GM23248 (cell line): ENCODE data around the gene DIO1. TPM values are rescaled to one million over a fixed set of nuclear protein-coding genes. Genes with fewer than 3 reads are reported as not detected.

Source experiments
- DNase-seq: peaks from one replicate; pipeline ENCODE4 v3.0.0-alpha.2; 2015
- H2AFZ ChIP-seq: fragments of 200-600 bp; sonication (generic); 2 replicates; pipeline ENCODE4 v1.6.1; 2016; ENCODE audit warnings: antibody characterized with exemption
- H3F3A ChIP-seq: fragments of 200-600 bp; sonication (generic); 2 replicates; pipeline ENCODE4 v1.6.1; 2016; ENCODE audit warnings: mild to moderate bottlenecking, antibody characterized with exemption, mixed run types; ENCODE audit not compliant: insufficient read depth
- H3K27ac ChIP-seq: fragments of 200-600 bp; sonication (generic); 2 replicates; pipeline ENCODE4 v1.5.1; 2016; ENCODE audit warnings: mild to moderate bottlenecking
- H3K27me3 ChIP-seq: fragments of 200-600 bp; sonication (generic); replicated peaks from 2 replicates; pipeline ENCODE4 v1.6.1; 2016; ENCODE audit warnings: mild to moderate bottlenecking; ENCODE audit not compliant: insufficient read depth
- H3K36me3 ChIP-seq: fragments of 200-600 bp; sonication (generic); 2 replicates; pipeline ENCODE4 v1.6.1; 2016; ENCODE audit warnings: low read depth, mild to moderate bottlenecking
- H3K4me1 ChIP-seq: fragments of 200-600 bp; sonication (generic); 2 replicates; pipeline ENCODE4 v1.6.1; 2016; ENCODE audit warnings: mild to moderate bottlenecking; ENCODE audit not compliant: insufficient read depth
- H3K4me2 ChIP-seq: fragments of 200-600 bp; sonication (generic); one replicate; pipeline ENCODE4 v1.6.1; 2016; ENCODE audit warnings: mild to moderate bottlenecking; ENCODE audit not compliant: unreplicated experiment
- H3K4me3 ChIP-seq: fragments of 200-600 bp; sonication (generic); 2 replicates; pipeline ENCODE4 v1.5.1; 2016; ENCODE audit warnings: mild to moderate bottlenecking
- H3K79me2 ChIP-seq: fragments of 200-600 bp; sonication (generic); 2 replicates; pipeline ENCODE4 v1.6.1; 2016; ENCODE audit warnings: mild to moderate bottlenecking; ENCODE audit not compliant: insufficient read depth
- H3K9ac ChIP-seq: fragments of 200-600 bp; sonication (generic); 2 replicates; pipeline ENCODE4 v1.6.1; 2016; ENCODE audit warnings: mild to moderate bottlenecking
- H3K9me2 ChIP-seq: fragments of 200-600 bp; sonication (generic); 2 replicates; pipeline ENCODE4 v1.6.1; 2016; ENCODE audit warnings: mixed run types, mild to moderate bottlenecking, moderate library complexity; ENCODE audit not compliant: insufficient read depth
- H3K9me3 ChIP-seq: fragments of 200-600 bp; sonication (generic); one replicate; pipeline ENCODE4 v1.6.1; 2017; ENCODE audit warnings: low read depth
- H4K20me1 ChIP-seq: fragments of 200-600 bp; sonication (generic); 2 replicates; pipeline ENCODE4 v1.6.0; 2016; ENCODE audit not compliant: insufficient read depth
- EZH2 ChIP-seq: fragments of 200-600 bp; sonication (generic); IDR thresholded peaks from 2 replicates; pipeline ENCODE4 v1.6.1; 2018; ENCODE audit warnings: antibody characterized with exemption, mild to moderate bottlenecking; ENCODE audit not compliant: insufficient read depth, poor library complexity, severe bottlenecking
- EZH2phosphoT487 ChIP-seq: fragments of 200-600 bp; sonication (generic); IDR thresholded peaks from 2 replicates; pipeline ENCODE4 v1.6.1; 2018; ENCODE audit warnings: antibody characterized with exemption, moderate library complexity, mild to moderate bottlenecking, low read depth; ENCODE audit not compliant: insufficient read depth
- WGBS, 2 experiments: methylation state at CpG; one replicate each; pipeline ENCODE4 v1.1.6; 2015 to 2017; ENCODE audit warnings: low lambda C conversion rate in 2 of 2, low coverage in 1 of 2; ENCODE audit errors: missing lambda C conversion rate in 2 of 2; 5-methylcytosine and 5-hydroxymethylcytosine counted together
- in situ Hi-C: fragments of 300-500 bp; cut with MboI; formaldehyde crosslinking; loops from 2 replicates; pipeline ENCODE4 v1.15.0; 2020
- polyA plus RNA-seq: library from polyadenylated mRNA; unstranded; fragments of >200 nt; fragmentation: Nextera tagmentation; extraction: Ambion mirVana; gene quantifications from 2 replicates; pipeline ENCODE4 v1.2.1, GENCODE V29; 2016
- total RNA-seq: library from RNA; depleted of rRNA; stranded (reverse); fragments of >200 nt; shearing (Covaris generic); gene quantifications from 2 replicates; pipeline ENCODE4 v1.2.3, GENCODE V29; 2014

The DIO1 gene
- total and polyA plus RNA-seq, 2 experiments from 2014 or later: not detected

GRCh38 chr1:53946252-53947171 lies 52.5 kb downstream of the DIO1 start, which contains the start of gene LRRC42:
TSS of gene LRRC42 (plus strand) at chr1:53946350. CDS start at chr1:53952000, 5,650 bp downstream.
- H3F3A ChIP-seq: no peaks in the 10 kb centered on the region
- H3K36me3 ChIP-seq: no peaks in the 10 kb centered on the region
- peak within 1 kb of the TSS; percentile 98 for H2AFZ ChIP-seq
- peak within 1 kb of the TSS; percentile 86 for H3K27ac ChIP-seq
- H3K27me3 ChIP-seq: no peaks in the 10 kb centered on the region
- peak within 1 kb of the TSS; percentile 97 for H3K4me3 ChIP-seq
- in situ Hi-C loops: no loop called here
- peaks cover 92% of the 10 kb centered on the region for H3K79me2 ChIP-seq
- peak; percentile 94 for DNase-seq
- TF ChIP-seq EZH2 (no peak), EZH2phosphoT487 (no peak)
- no peaks in the 10 kb centered on the region for H4K20me1 ChIP-seq
- peak within 1 kb of the TSS; percentile 92 for H3K4me2 ChIP-seq
- H3K9me2 ChIP-seq: peaks cover 6% of the 10 kb centered on the region; the same call in 1 of the 2 replicates
- 1 to 2% methylated on average over 16 to 55 of the region's 58 CpGs for WGBS, 2 experiments
- no peaks in the 10 kb centered on the region for H3K9me3 ChIP-seq
- peaks cover 25% of the 10 kb centered on the region for H3K4me1 ChIP-seq
- H3K9ac ChIP-seq: peak within 1 kb of the TSS; percentile 95

- H3K9me2 ChIP-seq: peaks cover 6% of the 10 kb centered on the region; the same call in 1 of the 2 replicates
- no peaks in the 10 kb centered on the region for H3K9me3 ChIP-seq
- peak overlapping the region; percentile 92 for H3K4me3 ChIP-seq
- H3K4me2 ChIP-seq: peak overlapping the region; percentile 90
- H2AFZ ChIP-seq: no peak overlapping the region
- in situ Hi-C loops: no loop called here
- no peaks in the 10 kb centered on the region for H3K27me3 ChIP-seq
- peaks cover 92% of the 10 kb centered on the region for H3K79me2 ChIP-seq
- TF ChIP-seq EZH2phosphoT487: no peak
- TF ChIP-seq EZH2: no peak
- peak overlapping the region; percentile 69; the same call in 1 of the 2 replicates for H3K27ac ChIP-seq
- peak; percentile 32 for DNase-seq
- H3F3A ChIP-seq: no peaks in the 10 kb centered on the region
- no peaks in the 10 kb centered on the region for H4K20me1 ChIP-seq
- WGBS, 2 experiments: 22 to 40% methylated on average over 3 to 6 of the region's 6 CpGs
- H3K9ac ChIP-seq: peak overlapping the region; percentile 87
- peaks cover 4% of the 10 kb centered on the region; the same call in 1 of the 2 replicates for H3K36me3 ChIP-seq
- H3K4me1 ChIP-seq: peaks cover 25% of the 10 kb centered on the region
These were observed 53.4 kb downstream of the DIO1 start for GRCh38 chr1:53947172-53947907.

DNA sequence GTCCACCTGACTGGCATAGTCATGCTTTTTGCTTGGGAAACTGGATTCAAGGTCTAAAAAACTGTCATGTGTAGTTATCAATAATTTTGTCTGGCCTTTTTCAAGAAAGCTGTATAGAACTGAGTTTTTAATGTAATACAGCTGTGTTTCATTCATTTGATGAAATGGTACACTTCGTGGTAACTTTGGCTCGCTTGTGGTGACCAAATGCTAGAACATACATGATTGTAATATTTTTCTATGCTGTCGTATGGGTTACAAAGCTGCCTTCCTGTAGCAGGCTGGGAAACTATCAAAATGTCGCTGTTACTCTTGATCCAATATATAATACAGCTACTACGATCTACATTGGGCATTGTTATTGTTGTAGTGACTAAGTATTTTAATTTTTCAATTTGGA lies 54.3 kb downstream of the DIO1 start:
- H3K27me3 ChIP-seq: no peaks in the 10 kb centered on the region
- H3F3A ChIP-seq: no peaks in the 10 kb centered on the region
- peak overlapping the region; percentile 92 for H3K4me3 ChIP-seq
- TF ChIP-seq EZH2: no peak
- no peak for TF ChIP-seq EZH2phosphoT487
- H3K4me2 ChIP-seq: peak overlapping the region; percentile 90
- in situ Hi-C loops: no loop called here
- no peak for DNase-seq
- H3K9me2 ChIP-seq: no peaks in the 10 kb centered on the region
- H4K20me1 ChIP-seq: no peaks in the 10 kb centered on the region
- H3K9me3 ChIP-seq: no peaks in the 10 kb centered on the region
- no peak overlapping the region for H3K27ac ChIP-seq
- H3K4me1 ChIP-seq: peaks cover 25% of the 10 kb centered on the region
- H3K36me3 ChIP-seq: peaks cover 13% of the 10 kb centered on the region
- WGBS, 2 experiments: 76 to 80% methylated on average over 5 of the region's 5 CpGs
- no peak overlapping the region for H2AFZ ChIP-seq
- peaks cover 92% of the 10 kb centered on the region for H3K79me2 ChIP-seq
- H3K9ac ChIP-seq: peak overlapping the region; percentile 87; the same call in 1 of the 2 replicates
